ENCODE measurements around the gene C19orf53. TPM values are rescaled to one million over a fixed set of nuclear protein-coding genes. Genes with fewer than 3 reads are reported as not detected.
"Not testable (repeated sequence)": the region's sequence is repeated elsewhere in the genome, so short reads cannot be mapped to it uniquely, and the experiment has no call there.

Gene C19orf53
- total RNA-seq, 4 donors from 2014 or later: 20.5 to 233 (median 77.3) TPM

- Histone ChIP-seq H3K27ac (no peak overlapping the region), H3K27me3 (no peaks in the 10 kb centered on the region), H3K36me3 (no peaks in the 10 kb centered on the region), H3K4me1 (peaks cover 0 to 6% of the 10 kb centered on the region in 2 donors), H3K9me3 (no peaks in the 10 kb centered on the region), H3K4me3 (no peak overlapping the region)
- TF ChIP-seq POLR2A (IDR thresholded peaks at IDR 0.05): no peak
- TF ChIP-seq, protein P1, sequence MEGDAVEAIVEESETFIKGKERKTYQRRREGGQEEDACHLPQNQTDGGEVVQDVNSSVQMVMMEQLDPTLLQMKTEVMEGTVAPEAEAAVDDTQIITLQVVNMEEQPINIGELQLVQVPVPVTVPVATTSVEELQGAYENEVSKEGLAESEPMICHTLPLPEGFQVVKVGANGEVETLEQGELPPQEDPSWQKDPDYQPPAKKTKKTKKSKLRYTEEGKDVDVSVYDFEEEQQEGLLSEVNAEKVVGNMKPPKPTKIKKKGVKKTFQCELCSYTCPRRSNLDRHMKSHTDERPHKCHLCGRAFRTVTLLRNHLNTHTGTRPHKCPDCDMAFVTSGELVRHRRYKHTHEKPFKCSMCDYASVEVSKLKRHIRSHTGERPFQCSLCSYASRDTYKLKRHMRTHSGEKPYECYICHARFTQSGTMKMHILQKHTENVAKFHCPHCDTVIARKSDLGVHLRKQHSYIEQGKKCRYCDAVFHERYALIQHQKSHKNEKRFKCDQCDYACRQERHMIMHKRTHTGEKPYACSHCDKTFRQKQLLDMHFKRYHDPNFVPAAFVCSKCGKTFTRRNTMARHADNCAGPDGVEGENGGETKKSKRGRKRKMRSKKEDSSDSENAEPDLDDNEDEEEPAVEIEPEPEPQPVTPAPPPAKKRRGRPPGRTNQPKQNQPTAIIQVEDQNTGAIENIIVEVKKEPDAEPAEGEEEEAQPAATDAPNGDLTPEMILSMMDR (IDR thresholded peaks at IDR 0.05): no peak
- intact Hi-C loops (cut with DNase I; ENCODE audit: low total_unique reads): no loop called here
- no peak for DNase-seq
These were observed 4.1 kb upstream of the C19orf53 start for GRCh38 chr19:13770013-13770635.

DNA sequence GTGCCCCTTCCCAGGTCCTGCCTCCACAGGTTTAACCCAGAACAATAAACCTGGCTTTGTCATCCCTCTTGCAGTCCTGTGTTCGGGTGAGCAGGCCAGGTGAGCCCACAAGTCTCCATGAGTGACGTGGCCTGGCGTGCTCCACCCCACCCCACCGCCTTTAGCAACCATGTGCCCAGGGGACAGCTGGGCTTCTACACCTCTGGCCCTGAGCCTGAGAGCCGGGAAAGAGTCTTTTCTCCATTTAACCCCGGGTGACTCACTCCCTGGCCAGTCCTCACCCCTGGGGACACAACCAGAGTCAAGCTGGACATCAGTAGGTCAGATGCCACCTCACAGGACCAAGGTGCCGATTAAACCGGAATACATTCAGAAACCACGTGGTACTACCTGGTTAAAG lies 4.1 kb downstream of the C19orf53 start:
- peaks cover 0 to 13% of the 10 kb centered on the region in 2 donors for H3K4me1 ChIP-seq
- intact Hi-C loops (cut with DNase I; ENCODE audit: low total_unique reads): no loop called here

DNA sequence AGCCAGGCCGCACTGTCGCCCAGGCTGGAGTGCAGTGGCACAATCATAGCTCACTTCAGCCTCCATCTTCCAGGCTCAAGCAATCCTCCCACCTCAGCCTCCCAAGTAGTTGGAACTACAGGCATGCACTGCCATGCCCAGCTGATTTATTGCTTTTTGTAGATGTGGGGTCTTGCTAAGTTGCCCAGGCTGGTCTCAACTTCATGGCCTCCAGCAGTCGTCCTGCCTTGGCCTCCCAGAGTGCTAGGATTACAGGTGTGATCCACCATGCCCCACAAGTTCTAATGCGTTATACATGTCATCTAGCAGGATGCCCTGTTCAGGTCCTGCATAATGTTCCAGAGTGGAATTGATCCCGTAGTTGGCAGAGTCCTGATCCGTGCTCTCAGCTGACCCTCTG lies 4.6 kb downstream of the C19orf53 start:
- peaks cover 0 to 13% of the 10 kb centered on the region in 2 donors for H3K4me1 ChIP-seq
- DNase-seq: no peak
- no peaks in the 10 kb centered on the region for H3K27me3 ChIP-seq
- H3K9me3 ChIP-seq: no peaks in the 10 kb centered on the region
- TF ChIP-seq POLR2A (IDR thresholded peaks at IDR 0.05): no peak
- TF ChIP-seq, protein P1 (IDR thresholded peaks at IDR 0.05): no peak
- no peak overlapping the region for H3K27ac ChIP-seq
- no peak overlapping the region for H3K4me3 ChIP-seq
- H3K36me3 ChIP-seq: no peaks in the 10 kb centered on the region
- intact Hi-C loops (cut with DNase I; ENCODE audit: low total_unique reads): no loop called here

More for the DNA sequence above, 4.1 kb downstream of the C19orf53 start:
- no peaks in the 10 kb centered on the region for H3K36me3 ChIP-seq
- no peaks in the 10 kb centered on the region for H3K9me3 ChIP-seq
- H3K27ac ChIP-seq: no peak overlapping the region
- TF ChIP-seq POLR2A (IDR thresholded peaks at IDR 0.05): no peak
- TF ChIP-seq, protein P1 (IDR thresholded peaks at IDR 0.05): no peak
- no peak overlapping the region for H3K4me3 ChIP-seq
- no peaks in the 10 kb centered on the region for H3K27me3 ChIP-seq
- no peak for DNase-seq

- H3K27me3 ChIP-seq; H3K9me3 ChIP-seq; intact Hi-C loops (cut with DNase I; ENCODE audit: low total_unique reads); DNase-seq; H3K4me3 ChIP-seq; H3K36me3 ChIP-seq; H3K27ac ChIP-seq: not testable (repeated sequence)
- peaks cover 0 to 13% of the 10 kb centered on the region in 2 donors for H3K4me1 ChIP-seq
These were observed 5.5 kb downstream of the C19orf53 start for GRCh38 chr19:13779794-13780193.

- H3K36me3 ChIP-seq: no peaks in the 10 kb centered on the region
- DNase-seq: peak; percentile 86
- H3K27me3 ChIP-seq: no peaks in the 10 kb centered on the region
- peaks cover 0 to 3% of the 10 kb centered on the region in 2 donors for H3K4me1 ChIP-seq
- H3K27ac ChIP-seq: peak overlapping the region; percentile 70 to 74
- no peak for TF ChIP-seq POLR2A (IDR thresholded peaks at IDR 0.05)
- TF ChIP-seq, protein P1 (IDR thresholded peaks at IDR 0.05): no peak
- H3K4me3 ChIP-seq: no peak overlapping the region
- intact Hi-C loops (cut with DNase I; ENCODE audit: low total_unique reads): no loop called here
- no peaks in the 10 kb centered on the region for H3K9me3 ChIP-seq
These were observed 7.3 kb downstream of the C19orf53 start for GRCh38 chr19:13781547-13781946.
